Stimulated activated CD8-positive, alpha-beta memory T cell treated with anti-CD3 and anti-CD28 coated beads, Interleukin-15, amount 100 ng/mL, for 48 hours (primary cell): ENCODE data around the gene GMPS.
"Not testable (repeated sequence)": the region's sequence is repeated elsewhere in the genome, so short reads cannot be mapped to it uniquely, and the experiment has no call there.

Source experiments
- DNase-seq, 2 donors: peaks; one replicate each; pipeline ENCODE4 v3.0.0-alpha.2; 2020; ENCODE audit warnings: low read depth in 2 of 2

Gene GMPS

GRCh38 chr3:155941354-155941753 is 70.9 kb downstream of the GMPS start:
- DNase-seq = no peak

DNA sequence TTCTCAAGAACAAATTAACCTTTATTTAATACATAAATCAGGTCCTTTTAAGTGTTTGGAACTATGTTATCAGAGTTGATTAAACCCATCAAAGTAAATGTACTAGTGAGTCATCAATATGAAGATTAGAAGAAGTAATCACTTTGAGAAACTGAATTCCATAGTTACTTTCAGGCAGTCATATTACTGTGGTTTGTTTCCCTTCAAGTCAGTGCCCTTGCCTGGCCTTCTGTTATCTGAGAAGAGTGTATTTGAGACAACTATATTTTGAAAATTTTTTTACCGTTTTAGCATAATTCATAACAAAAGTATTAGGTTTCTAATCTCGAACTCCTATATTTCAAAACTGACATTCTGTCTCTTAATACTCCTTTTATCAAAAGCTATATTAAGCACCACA is 73.6 kb downstream of the GMPS start:
- no peak for DNase-seq

GRCh38 chr3:155946178-155946577 is 75.7 kb downstream of the GMPS start:
- no peak for DNase-seq

GRCh38 chr3:155948476-155948875 is 78.0 kb downstream of the GMPS start:
- no peak for DNase-seq

DNA sequence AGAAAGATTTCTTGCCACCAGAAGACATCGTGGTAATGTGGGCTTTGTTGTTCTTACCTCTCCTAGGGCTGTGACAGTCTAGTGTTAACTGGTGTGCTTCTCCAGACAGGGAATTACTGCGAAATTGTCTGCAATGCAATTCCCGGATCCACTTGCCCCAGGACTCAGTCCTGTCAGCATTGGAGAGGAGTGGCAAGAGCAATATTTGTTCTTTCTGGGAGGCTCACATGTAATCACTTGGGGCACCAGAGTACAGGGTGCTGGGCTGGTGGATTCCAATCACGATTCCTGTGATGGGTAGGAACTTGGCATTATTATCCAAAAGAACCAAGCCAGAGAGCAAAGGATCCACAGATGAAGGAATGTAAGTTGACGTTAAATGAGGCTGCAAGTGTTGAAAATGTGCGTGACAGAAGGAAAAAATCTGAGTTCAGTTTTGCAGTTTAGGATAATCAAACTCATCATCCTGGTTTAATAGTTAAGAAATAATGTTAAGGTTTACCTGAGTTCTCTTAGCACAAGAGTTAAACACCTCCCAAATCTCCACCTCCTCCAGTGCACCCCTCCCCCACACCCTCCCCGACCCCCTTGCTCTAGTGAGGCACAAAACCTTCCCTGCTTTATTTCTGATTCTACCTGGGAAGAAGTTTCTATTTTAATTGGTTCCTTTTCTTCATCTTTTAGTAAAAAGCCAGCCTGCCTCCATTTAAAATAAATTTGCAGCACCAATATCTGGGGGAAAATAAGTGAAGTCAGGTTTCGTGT is 79.2 kb downstream of the GMPS start:
- no peak for DNase-seq

- DNase-seq = no peak
Measured at GRCh38 chr3:155956508-155957411, 86.3 kb downstream of the GMPS start.

DNA sequence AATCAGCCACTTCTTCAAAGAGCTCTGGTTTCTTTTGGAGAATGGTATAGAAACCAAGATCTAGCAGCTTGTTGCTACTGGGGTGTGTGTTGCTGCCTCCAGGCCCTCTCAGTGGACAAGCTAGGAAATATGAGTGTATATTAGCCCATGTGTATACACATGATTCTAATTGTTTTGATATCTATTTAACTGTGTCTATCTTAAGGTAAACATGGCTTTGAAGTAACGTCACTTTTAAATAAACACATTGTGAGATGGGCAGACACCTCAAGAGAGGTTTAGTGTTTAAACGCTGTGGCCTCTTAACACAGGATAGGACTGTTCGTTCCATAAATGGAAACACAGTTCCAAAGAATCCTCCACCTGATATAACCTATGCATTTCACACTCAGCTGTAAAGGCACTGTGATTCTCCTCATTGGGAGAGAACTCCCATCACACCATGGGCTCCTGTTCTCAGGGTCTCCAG is 87.0 kb downstream of the GMPS start:
- DNase-seq = no peak

DNA sequence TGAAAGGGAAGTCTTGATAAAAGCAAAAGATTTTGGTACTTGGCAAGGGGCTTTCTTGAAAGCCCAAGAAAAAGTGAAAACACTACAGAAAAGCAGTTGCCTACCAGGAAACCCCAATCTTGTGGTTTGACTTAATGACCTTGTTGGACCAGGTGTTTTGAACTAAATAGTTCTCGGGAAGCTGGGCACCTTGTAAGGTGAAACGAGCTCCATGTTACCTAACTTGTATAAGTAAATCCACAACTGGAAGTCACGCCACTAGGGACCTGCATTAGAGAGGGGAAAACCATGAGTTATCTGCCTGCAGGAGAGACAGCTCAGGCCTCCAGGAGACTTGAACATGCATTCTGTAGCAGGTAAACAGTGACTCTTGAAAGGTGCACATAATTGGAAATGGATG is 88.2 kb downstream of the GMPS start:
- no peak for DNase-seq

- no peak for DNase-seq
Measured at GRCh38 chr3:155960060-155960459, 89.6 kb downstream of the GMPS start.

GRCh38 chr3:155961044-155961443 is 90.6 kb downstream of the GMPS start:
- not testable (repeated sequence) for DNase-seq

GRCh38 chr3:155963570-155963969 is 93.1 kb downstream of the GMPS start:
- no peak for DNase-seq

- DNase-seq = no peak
Measured at GRCh38 chr3:155970398-155970797, 99.9 kb downstream of the GMPS start.

- no peak for DNase-seq
Measured at GRCh38 chr3:155972885-155973584, 102.6 kb downstream of the GMPS start.

GRCh38 chr3:155978324-155978723 is 107.9 kb downstream of the GMPS start:
- DNase-seq = no peak

GRCh38 chr3:155979746-155980145 is 109.3 kb downstream of the GMPS start:
- DNase-seq = no peak

- DNase-seq = no peak
Measured at GRCh38 chr3:155981669-155982068, 111.2 kb downstream of the GMPS start.

DNA sequence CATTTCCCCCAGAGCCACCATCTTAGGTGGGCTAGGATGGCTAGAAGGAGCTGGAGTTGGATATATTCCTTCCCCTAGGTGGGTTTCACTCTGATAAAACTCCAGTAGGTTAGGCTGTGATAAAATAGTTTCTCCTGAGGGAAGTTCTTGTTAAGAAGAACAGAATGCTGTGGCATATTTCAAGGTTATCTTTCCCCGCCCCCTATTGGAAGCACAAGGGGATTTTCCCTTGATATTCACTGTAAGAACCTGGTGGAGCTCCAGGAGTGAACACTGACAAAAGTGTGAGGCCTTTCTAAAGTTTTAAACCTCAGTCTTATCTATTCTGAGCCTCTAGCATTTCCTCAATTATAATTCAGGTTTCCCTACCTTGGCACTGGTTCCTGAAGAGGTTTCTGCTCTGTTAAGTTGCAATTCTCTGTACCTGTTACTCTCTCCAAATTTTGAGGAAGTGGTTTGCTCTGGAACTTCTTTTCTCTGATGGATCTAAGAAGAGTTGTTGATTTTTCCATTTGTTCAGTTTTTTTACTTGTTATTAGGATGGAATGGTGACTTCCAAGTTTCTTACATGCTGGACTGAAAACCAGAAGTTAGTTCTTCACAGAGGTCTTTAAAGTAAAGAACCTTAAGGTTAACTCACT is 113.5 kb downstream of the GMPS start:
- DNase-seq = no peak

DNA sequence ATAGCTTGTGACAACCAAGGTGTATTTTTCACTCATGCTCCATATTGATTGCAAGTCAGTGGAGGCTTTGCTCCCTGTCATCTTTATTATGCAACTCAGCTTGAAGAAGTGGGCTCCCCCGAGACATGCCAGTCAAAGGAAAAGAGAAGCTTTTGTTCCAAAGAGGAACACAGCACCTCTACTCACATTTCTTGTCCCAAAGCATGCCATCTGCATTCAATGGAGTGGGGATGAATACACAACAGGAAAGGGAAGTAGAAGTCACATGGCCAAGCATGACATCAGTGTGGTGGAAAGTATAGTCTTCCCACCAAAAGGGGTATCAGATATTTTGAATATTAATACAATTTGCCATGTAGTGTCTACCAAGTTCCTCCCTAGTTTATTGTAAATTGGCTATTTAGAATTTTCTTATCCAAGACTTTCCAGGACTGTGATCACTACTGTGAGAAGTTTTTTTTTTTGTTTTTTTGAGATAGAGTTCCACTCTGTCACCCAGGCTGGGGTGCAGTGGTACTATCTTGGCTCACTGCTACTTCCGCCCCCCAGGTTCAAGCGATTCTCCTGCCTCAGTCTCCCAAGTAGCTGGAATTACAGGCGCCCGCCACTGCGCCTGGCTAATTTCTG is 114.5 kb downstream of the GMPS start:
- DNase-seq = no peak

- no peak for DNase-seq
Measured at GRCh38 chr3:155989536-155989935, 119.1 kb downstream of the GMPS start.

- no peak for DNase-seq
Measured at GRCh38 chr3:155991212-155991611, 120.8 kb downstream of the GMPS start.

DNA sequence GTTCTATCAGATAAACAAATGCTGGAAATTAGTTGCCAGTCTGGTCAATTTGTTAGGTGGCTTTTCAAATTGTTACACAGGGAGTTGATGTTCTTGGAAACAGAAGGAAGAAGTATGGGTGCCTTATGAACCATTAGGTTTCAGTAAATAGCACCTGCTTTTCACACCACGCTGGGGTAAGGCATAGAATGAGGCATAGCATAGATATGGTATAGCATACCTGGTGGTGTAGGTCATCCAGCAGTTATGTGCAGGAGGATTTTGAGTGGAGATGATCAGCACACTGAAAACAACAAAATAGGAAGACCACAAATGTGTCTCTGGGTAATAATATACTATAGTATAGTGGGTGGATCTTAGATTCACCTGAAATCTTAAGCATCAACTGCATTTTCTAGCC is 121.4 kb downstream of the GMPS start:
- no peak for DNase-seq
